Measurements from ENCODE around the gene NRP1.

DNA sequence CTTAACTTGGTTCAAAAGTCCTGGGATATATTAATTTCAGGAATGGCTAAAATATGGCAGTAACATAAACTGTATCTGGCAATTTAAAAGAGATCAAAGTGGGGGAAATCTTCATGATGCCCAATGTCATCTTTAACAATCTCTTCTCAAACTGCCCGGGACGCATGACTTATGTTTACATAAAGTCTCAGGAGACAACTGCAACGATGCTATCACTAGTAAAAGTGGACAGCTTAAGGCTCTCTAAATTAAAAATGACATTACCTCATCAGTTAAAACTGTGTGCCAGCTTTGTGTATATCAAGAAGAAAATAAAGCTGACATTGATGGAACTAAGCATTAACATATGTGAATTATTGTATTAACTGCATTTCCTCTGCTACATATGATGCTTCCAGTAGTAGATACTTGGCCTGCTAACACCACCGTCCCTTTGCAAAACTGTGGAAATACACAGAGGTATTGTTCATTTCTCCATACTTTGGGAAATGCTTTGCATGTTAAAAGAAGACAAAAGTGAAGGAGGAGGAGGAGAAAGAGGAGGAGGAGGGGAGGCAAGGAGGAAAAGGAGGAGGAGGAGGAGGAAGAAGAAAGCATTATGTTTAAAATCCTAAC lies 62.4 kb downstream of the NRP1 start:
- no peak for TF ChIP-seq EP300 (IDR thresholded peaks at IDR 0.05)
- TF ChIP-seq, protein P1, sequence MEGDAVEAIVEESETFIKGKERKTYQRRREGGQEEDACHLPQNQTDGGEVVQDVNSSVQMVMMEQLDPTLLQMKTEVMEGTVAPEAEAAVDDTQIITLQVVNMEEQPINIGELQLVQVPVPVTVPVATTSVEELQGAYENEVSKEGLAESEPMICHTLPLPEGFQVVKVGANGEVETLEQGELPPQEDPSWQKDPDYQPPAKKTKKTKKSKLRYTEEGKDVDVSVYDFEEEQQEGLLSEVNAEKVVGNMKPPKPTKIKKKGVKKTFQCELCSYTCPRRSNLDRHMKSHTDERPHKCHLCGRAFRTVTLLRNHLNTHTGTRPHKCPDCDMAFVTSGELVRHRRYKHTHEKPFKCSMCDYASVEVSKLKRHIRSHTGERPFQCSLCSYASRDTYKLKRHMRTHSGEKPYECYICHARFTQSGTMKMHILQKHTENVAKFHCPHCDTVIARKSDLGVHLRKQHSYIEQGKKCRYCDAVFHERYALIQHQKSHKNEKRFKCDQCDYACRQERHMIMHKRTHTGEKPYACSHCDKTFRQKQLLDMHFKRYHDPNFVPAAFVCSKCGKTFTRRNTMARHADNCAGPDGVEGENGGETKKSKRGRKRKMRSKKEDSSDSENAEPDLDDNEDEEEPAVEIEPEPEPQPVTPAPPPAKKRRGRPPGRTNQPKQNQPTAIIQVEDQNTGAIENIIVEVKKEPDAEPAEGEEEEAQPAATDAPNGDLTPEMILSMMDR (IDR thresholded peaks at IDR 0.05): no peak
- no peak for TF ChIP-seq POLR2A (IDR thresholded peaks at IDR 0.05)
